ENCODE measurements around the gene C11orf86.

GRCh38 chr11:66996609-66997273 lies 21.6 kb downstream of the C11orf86 start:
- TF ChIP-seq EGR1 (IDR thresholded peaks at IDR 0.05; ENCODE audit: low read depth) (no peak), CTCF (IDR thresholded peaks at IDR 0.05 in 2 of 3, conservative IDR thresholded peaks at IDR 0.05 in 1 of 3; ENCODE audit: borderline replicate concordance in 1 of 3, insufficient read depth in 1 of 3, low read depth in 2 of 3, low read length in 2 of 3) (no peak), TCF7L2 (IDR thresholded peaks at IDR 0.05; ENCODE audit: borderline replicate concordance, extremely low read depth, insufficient read depth, insufficient read length) (no peak), SRF (IDR thresholded peaks at IDR 0.05; ENCODE audit: low read depth) (no peak), POLR2A (IDR thresholded peaks at IDR 0.05; ENCODE audit: borderline replicate concordance, extremely low read depth, insufficient read depth, insufficient read length) (no peak), REST (IDR thresholded peaks at IDR 0.05; ENCODE audit: low read depth) (no peak), ZNF274 (IDR thresholded peaks at IDR 0.05; ENCODE audit: low read depth, low read length) (no peak), SIN3A (IDR thresholded peaks at IDR 0.05; ENCODE audit: low read depth) (no peak), CEBPB (IDR thresholded peaks at IDR 0.05; ENCODE audit: low read depth) (no peak)
